Activated CD8-positive, alpha-beta T cell treated with anti-CD3 and anti-CD28 coated beads, Interleukin-2, amount 10 ng/mL, durations not matched to agents 7 days and 5 days (primary cell): ENCODE measurements around the gene ZNF841. TPM values are rescaled to one million over a fixed set of nuclear protein-coding genes. Genes with fewer than 3 reads are reported as not detected.

Experiments
- ATAC-seq: fragments of 150-1000 bp; cut with Tn5 transposase; one replicate; pipeline ENCODE4 v1.10.0; 2021; ENCODE audit warnings: moderate library complexity
- CTCF ChIA-PET: fragments of 350-600 bp; sonication (Branson Sonifier 250); formaldehyde crosslinking; loops from one replicate; lab custom pipeline; 2021; ENCODE audit warnings: antibody characterized with exemption; lab: Charles Lee
- POLR2A ChIA-PET: fragments of 350-600 bp; sonication (Branson Sonifier 250); formaldehyde crosslinking; loops from one replicate; lab custom pipeline; 2021; ENCODE audit warnings: antibody characterized with exemption; lab: Charles Lee
- DNase-seq: peaks from one replicate; pipeline ENCODE4 v3.0.0-alpha.2; 2020
- H3K27ac Mint-ChIP-seq: one replicate; pipeline ENCODE4 v1.8.0; 2021; ENCODE audit warnings: mild to moderate bottlenecking, mixed read lengths
- H3K27me3 Mint-ChIP-seq: one replicate; pipeline ENCODE4 v1.8.0; 2021; ENCODE audit warnings: low read depth, mixed read lengths
- H3K36me3 Mint-ChIP-seq: one replicate; pipeline ENCODE4 v1.8.0; 2021; ENCODE audit warnings: low read depth, mixed read lengths
- H3K4me1 Mint-ChIP-seq: one replicate; pipeline ENCODE4 v1.8.0; 2021; ENCODE audit warnings: low read depth, mixed read lengths
- H3K4me3 Mint-ChIP-seq: one replicate; pipeline ENCODE4 v1.8.0; 2021; ENCODE audit warnings: mild to moderate bottlenecking, mixed read lengths
- H3K9me3 Mint-ChIP-seq: one replicate; pipeline ENCODE4 v1.8.0; 2022; ENCODE audit warnings: mixed read lengths; ENCODE audit not compliant: insufficient read depth
- total RNA-seq, 2 experiments: library from RNA; stranded (reverse); gene quantifications; one replicate each; pipeline ENCODE4 v1.2.3, GENCODE V29; 2021

The ZNF841 gene
- total RNA-seq, 2 experiments from 2014 or later: 26.2 to 28.0 TPM

GRCh38 chr19:52020506-52020905 lies 75.1 kb downstream of the ZNF841 start:
- Mint-ChIP-seq H3K36me3 (peaks cover 96% of the 10 kb centered on the region), H3K4me1 (no peaks in the 10 kb centered on the region), H3K27me3 (no peaks in the 10 kb centered on the region), H3K27ac (no peak overlapping the region), H3K4me3 (no peak overlapping the region), H3K9me3 (peaks cover 72% of the 10 kb centered on the region)
- ATAC-seq: no peak
- CTCF ChIA-PET: no interaction called here
- DNase-seq: no peak
- POLR2A ChIA-PET: no interaction called here

Other genes with a start within 250 kb of the ZNF841 start
- 1 to 10 TPM; 6.0 to 7.6 TPM for gene ZNF577, start 207.8 kb downstream of the ZNF841 start, total RNA-seq
- gene ZNF649, start 190.7 kb downstream of the ZNF841 start, total RNA-seq: 10 to 100 TPM; 10.9 to 11.2 TPM
- 1 to 10 TPM; 6.3 to 8.2 TPM for gene ZNF613, start 168.3 kb downstream of the ZNF841 start, total RNA-seq
- 10 to 100 TPM; 11.8 to 13.7 TPM for gene ZNF350, start 108.9 kb downstream of the ZNF841 start, total RNA-seq
- gene ZNF615, start 87.6 kb downstream of the ZNF841 start, total RNA-seq: 1 to 10 TPM; 7.8 to 8.6 TPM
- gene ZNF614, start 67.4 kb downstream of the ZNF841 start, total RNA-seq: 10 to 100 TPM in 1 of 2 experiments, 1 to 10 TPM in 1; 9.8 to 11.7 TPM
- gene ZNF432, start 46.9 kb downstream of the ZNF841 start, total RNA-seq: 10 to 100 TPM; 15.6 to 16.0 TPM
- gene ZNF616, start 44.2 kb upstream of the ZNF841 start, total RNA-seq: 1 to 10 TPM; 6.2 to 8.4 TPM
- gene ZNF836, start 75.9 kb upstream of the ZNF841 start, total RNA-seq: 10 to 100 TPM; 15.5 to 18.7 TPM
- gene PPP2R1A, start 94.3 kb upstream of the ZNF841 start, total RNA-seq: 100 to 1,000 TPM; 223 to 225 TPM
- gene ZNF766, start 173.8 kb upstream of the ZNF841 start, total RNA-seq: 10 to 100 TPM; 18.9 to 23.7 TPM
- gene ZNF480, start 201.4 kb upstream of the ZNF841 start, total RNA-seq: 10 to 100 TPM; 15.2 to 15.7 TPM
- gene ZNF610, start 240.5 kb upstream of the ZNF841 start, total RNA-seq: 1 to 10 TPM; 1.5 to 1.6 TPM